DMS 273 (cell line): ENCODE measurements around the gene RTL10.
"Not testable (repeated sequence)": the region's sequence is repeated elsewhere in the genome, so short reads cannot be mapped to it uniquely, and the experiment has no call there.

Experiments
- DNase-seq: peaks from one replicate; lab custom pipeline; 2025; ENCODE audit not compliant: unreplicated experiment; lab: John Stamatoyannopoulos, UW

RTL10 gene

GRCh38 chr22:19890502-19891316, 36.0 kb upstream of the RTL10 start:
- no peak for DNase-seq

DNA sequence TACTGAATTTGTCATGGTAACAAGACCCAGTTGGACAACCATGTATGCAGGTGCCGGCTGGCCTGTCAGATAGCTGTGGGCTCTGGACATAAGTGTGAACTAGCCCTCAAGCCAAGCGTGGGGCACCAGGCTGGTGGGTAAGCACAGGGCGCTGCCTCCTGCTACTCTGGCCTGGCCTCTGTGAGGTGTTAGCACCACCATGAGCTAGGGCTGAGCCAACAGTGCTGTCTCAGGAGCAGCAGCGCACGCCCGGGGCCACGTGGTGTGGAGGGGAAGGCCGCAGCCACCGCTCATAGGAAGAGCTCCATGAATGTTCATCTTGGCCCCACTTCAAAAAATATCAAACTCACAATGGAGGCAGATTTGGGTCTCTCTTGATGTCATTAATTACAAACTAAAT, 35.3 kb upstream of the RTL10 start:
- DNase-seq: no peak

- no peak for DNase-seq
Observed at GRCh38 chr22:19888131-19888746, 33.6 kb upstream of the RTL10 start.

DNA sequence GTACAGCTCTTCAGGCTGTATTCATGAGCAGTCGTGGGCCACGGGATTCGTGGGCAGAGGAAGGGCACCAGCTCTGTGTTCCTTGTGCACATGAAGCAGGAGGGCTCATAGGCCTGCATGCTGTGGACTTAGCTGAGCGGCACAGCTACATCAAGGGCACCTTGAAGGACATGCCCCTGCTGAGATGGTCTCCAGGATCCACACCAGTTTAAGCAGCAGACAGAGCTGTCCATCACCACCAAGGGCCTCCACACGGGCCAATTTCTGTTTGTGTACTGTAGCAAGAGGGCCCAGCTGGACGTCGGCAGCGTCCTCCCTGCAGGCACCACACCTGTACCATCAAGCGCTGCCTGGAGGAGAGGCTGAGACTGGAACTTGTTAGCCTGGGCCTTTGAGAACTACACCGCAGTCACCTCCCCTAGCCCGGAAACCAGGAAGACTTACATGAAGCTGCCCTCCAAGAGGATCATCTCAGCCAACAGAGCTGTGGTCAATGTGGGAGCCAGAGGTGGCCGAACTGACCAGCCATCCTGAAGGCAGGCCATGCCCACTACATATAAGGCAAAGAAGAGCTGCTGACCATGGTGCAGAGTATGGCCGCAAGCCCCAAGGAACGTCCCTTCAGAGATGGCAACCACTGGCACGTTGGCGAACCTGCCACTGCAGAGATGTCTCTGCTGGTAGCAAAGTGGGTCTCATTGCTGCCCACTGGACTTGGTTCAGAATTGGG, 32.7 kb upstream of the RTL10 start:
- no peak for DNase-seq

- no peak for DNase-seq
Observed at GRCh38 chr22:19886605-19887255, 32.1 kb upstream of the RTL10 start.

- no peak for DNase-seq
Observed at GRCh38 chr22:19885841-19886592, 31.3 kb upstream of the RTL10 start.

GRCh38 chr22:19884954-19885751, 30.5 kb upstream of the RTL10 start:
- peak; percentile 31 for DNase-seq

- DNase-seq: no peak
Observed at GRCh38 chr22:19884161-19884953, 29.7 kb upstream of the RTL10 start.

- DNase-seq: not testable (repeated sequence)
Observed at GRCh38 chr22:19883446-19883845, 28.8 kb upstream of the RTL10 start.

GRCh38 chr22:19882446-19883381, 28.0 kb upstream of the RTL10 start:
- no peak for DNase-seq

DNA sequence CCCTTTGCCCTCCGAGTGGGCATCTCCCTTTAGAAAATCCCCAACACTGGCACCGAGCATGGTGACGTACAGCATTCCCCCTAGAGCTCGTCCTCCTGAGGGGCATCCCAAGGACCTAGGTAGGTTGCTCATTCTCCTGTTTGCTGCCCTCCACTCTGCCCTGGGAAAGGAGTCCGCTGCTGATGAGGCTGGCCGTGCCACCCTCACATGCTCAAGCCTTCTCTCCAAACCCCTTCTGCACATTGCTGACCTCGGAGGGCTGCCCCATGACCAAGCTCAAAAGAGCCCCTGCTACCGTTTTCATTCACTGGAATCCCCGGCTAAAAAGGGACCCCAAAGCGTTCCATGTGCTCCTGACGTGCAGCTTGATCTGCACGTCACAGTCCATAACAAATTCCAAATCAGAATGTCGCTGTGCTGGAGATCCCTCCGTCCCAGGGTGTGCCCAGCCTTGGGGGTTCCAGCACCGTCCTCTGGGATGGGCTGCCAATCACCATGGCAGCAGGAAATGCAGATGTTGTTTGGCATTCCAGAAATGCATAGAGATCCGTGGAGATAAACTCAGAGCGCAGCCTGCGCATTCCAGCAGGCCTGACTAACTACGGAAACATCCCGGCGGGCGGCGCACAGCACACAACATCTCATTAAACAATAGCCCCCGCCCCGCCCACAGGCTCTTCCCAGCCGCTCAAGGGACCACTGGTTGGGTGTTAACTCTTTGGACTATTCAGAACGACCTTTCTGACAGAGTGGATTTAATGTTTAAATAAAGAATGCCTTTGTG, 26.3 kb upstream of the RTL10 start:
- DNase-seq: peak; percentile 17

DNA sequence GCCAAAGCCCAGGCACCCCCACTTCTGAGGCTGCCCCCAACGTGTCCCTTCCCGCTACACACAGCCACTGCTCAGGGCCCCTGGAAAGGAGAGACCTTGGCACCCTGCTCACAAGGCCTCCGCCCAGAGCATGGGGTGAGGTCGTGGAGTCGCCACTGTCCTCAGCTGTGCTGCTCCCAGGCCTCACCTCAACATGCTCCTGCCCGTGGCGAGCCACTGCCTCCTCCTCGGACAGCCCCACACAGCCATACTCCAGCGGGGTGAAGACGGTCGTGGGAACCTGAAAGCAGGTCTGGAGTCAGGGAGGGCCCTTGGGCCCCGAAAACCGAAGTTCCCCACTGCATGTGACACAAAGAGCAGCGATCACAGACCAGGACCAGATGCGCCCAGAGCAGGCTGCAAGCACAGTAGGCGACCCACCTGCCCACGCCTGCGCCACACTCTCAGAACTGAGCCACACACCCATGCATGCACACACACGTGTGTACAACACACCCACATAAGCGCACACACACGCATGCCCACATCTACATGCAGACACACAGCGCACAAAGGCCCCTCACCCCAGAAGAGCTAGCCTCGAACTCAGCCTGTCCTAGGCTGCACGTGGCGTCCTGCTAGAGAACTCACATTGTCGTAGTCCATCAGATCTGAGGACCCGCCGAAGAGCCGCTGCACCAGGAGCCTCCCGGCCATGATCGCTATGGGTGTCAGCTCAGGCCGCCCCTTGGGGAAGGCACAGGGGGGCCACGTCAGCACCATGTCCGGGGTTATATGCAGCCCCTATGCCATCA, 25.5 kb upstream of the RTL10 start:
- no peak for DNase-seq

GRCh38 chr22:19879643-19879991, 24.9 kb upstream of the RTL10 start:
- DNase-seq: no peak

GRCh38 chr22:19879246-19879570, 24.5 kb upstream of the RTL10 start:
- DNase-seq: no peak

DNA sequence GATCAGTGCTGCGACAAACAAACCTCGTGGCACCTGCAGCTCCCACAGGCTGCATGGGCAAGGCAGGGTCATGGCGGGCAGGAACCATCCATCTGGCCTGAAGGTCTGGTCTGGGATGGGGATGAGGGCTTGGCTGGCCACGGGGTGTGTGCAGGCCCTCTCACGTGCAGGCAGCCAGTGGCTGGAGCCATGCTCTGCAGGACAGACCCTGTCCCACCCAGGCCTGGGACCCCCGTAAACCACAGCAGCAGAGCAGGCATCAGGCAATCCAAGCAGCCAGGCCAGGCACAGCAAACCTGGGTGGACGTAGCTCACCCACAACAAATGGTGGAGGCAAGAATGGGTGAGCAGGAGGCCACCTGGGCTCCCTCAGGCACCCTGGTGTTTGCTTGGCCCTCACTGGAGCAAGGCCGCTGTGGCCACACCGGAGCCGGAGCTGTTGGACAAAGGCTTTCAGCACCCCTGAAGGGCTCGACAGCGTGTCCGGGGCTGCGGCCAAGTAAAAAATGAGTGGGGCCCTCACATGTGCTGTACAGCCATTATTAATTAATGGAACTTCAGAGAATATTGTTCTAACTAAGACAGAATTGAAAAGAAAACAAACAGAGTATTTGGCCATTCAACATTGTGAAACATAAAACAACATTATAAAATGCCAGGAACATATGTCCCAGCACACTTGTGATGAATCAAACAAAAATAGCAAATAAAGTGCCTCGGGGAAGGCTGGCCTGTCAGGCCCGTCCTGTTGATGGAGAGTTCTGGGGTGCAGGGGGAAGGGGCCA, 24.0 kb upstream of the RTL10 start:
- no peak for DNase-seq
